GM23338 (cell line): ENCODE results near the gene DLGAP4. TPM values are rescaled to one million over a fixed set of nuclear protein-coding genes. Genes with fewer than 3 reads are reported as not detected.

Experiments used
- ATAC-seq: fragments of 200-7000 bp; cut with Tn5 transposase; 3 replicates; pipeline ENCODE4 v1.9.1; 2020
- DNase-seq: peaks from one replicate; pipeline ENCODE4 v3.0.0-alpha.2; 2015; ENCODE audit warnings: low spot score
- H2AFZ ChIP-seq: fragments of 200-600 bp; sonication (generic); 2 replicates; pipeline ENCODE4 v1.8.0; 2016; ENCODE audit warnings: antibody characterized with exemption, mild to moderate bottlenecking, moderate library complexity
- H3F3A ChIP-seq: fragments of 200-600 bp; sonication (generic); replicated peaks from 2 replicates; pipeline ENCODE4 v1.8.0; 2017; ENCODE audit warnings: antibody characterized with exemption, mixed run types, low read depth
- H3K27ac ChIP-seq: fragments of 200-600 bp; sonication (generic); 2 replicates; pipeline ENCODE4 v1.6.1; 2016; ENCODE audit warnings: low read depth
- H3K27me3 ChIP-seq: fragments of 200-600 bp; sonication (generic); 2 replicates; pipeline ENCODE4 v1.8.0; 2016; ENCODE audit warnings: mild to moderate bottlenecking, mixed run types, moderate library complexity; ENCODE audit not compliant: insufficient read depth
- H3K36me3 ChIP-seq: fragments of 200-600 bp; sonication (generic); 2 replicates; pipeline ENCODE4 v1.8.0; 2016; ENCODE audit warnings: mild to moderate bottlenecking; ENCODE audit not compliant: insufficient read depth
- H3K4me1 ChIP-seq: fragments of 200-600 bp; sonication (generic); 2 replicates; pipeline ENCODE4 v1.8.0; 2016; ENCODE audit warnings: mild to moderate bottlenecking, moderate library complexity; ENCODE audit not compliant: insufficient read depth
- H3K4me2 ChIP-seq: fragments of 200-600 bp; sonication (generic); 2 replicates; pipeline ENCODE4 v1.7.1; 2017; ENCODE audit warnings: mixed run types
- H3K4me3 ChIP-seq: fragments of 200-600 bp; sonication (generic); 2 replicates; pipeline ENCODE4 v1.6.1; 2016; ENCODE audit warnings: mixed run types
- H3K79me2 ChIP-seq: fragments of 200-600 bp; sonication (generic); replicated peaks from 2 replicates; pipeline ENCODE4 v1.8.0; 2017; ENCODE audit warnings: mild to moderate bottlenecking; ENCODE audit not compliant: insufficient read depth
- H3K9me2 ChIP-seq: fragments of 200-600 bp; sonication (generic); 2 replicates; pipeline ENCODE4 v1.8.0; 2017; ENCODE audit not compliant: insufficient read depth
- H4K20me1 ChIP-seq: fragments of 200-600 bp; sonication (generic); replicated peaks from 2 replicates; pipeline ENCODE4 v1.8.0; 2017; ENCODE audit warnings: mild to moderate bottlenecking; ENCODE audit not compliant: insufficient read depth
- H3K27ac Mint-ChIP-seq: 2 replicates; pipeline ENCODE4 v1.8.0; 2020; ENCODE audit warnings: inconsistent platforms, mild to moderate bottlenecking, moderate library complexity, mixed read lengths
- H3K27me3 Mint-ChIP-seq: 3 replicates; pipeline ENCODE4 v1.8.0; 2022; ENCODE audit warnings: low read depth, mild to moderate bottlenecking, moderate library complexity, mixed read lengths, inconsistent platforms; ENCODE audit not compliant: insufficient read depth, poor library complexity
- H3K36me3 Mint-ChIP-seq: 3 replicates; pipeline ENCODE4 v1.8.0; 2021; ENCODE audit warnings: low read depth, mild to moderate bottlenecking, inconsistent platforms, moderate library complexity, mixed read lengths
- H3K4me1 Mint-ChIP-seq: 3 replicates; pipeline ENCODE4 v1.8.0; 2020; ENCODE audit warnings: mild to moderate bottlenecking, inconsistent platforms, mixed read lengths
- H3K4me3 Mint-ChIP-seq: 3 replicates; pipeline ENCODE4 v1.8.0; 2021; ENCODE audit warnings: moderate library complexity, mild to moderate bottlenecking, inconsistent platforms, mixed read lengths
- H3K9me3 Mint-ChIP-seq: 3 replicates; pipeline ENCODE4 v1.8.0; 2020; ENCODE audit warnings: moderate library complexity, mild to moderate bottlenecking, inconsistent platforms, mixed read lengths
- CREB1 ChIP-seq: fragments of 250-450 bp; sonication (Bioruptor Pico); IDR thresholded peaks from 2 replicates; pipeline ENCODE4 v1.5.0; 2020; ENCODE audit warnings: low read depth, mild to moderate bottlenecking, moderate library complexity
- CTCF ChIP-seq, 2 experiments: fragments of 200-600 bp in 1 of 2; sonication (generic) in 1 of 2; conservative IDR thresholded peaks; 2 replicates each; pipeline versions ENCODE4 v1.5.1 to v1.6.1; 2016 to 2017; ENCODE audit warnings: antibody characterized with exemption in 2 of 2, low read depth in 2 of 2, mild to moderate bottlenecking in 2 of 2, moderate library complexity in 1 of 2
- ETS1 ChIP-seq: IDR thresholded peaks from 2 replicates; pipeline ENCODE4 v1.6.1; 2016; ENCODE audit warnings: antibody characterized with exemption
- EZH2 ChIP-seq: fragments of 200-600 bp; sonication (generic); IDR thresholded peaks from one replicate; pipeline ENCODE4 v1.8.0; 2017; ENCODE audit warnings: antibody characterized with exemption, mild to moderate bottlenecking, low read depth; ENCODE audit not compliant: unreplicated experiment
- JUNB ChIP-seq: IDR thresholded peaks from one replicate; pipeline ENCODE4 v1.6.1; 2016; ENCODE audit warnings: antibody characterized with exemption; ENCODE audit not compliant: unreplicated experiment
- NANOG ChIP-seq: IDR thresholded peaks from 2 replicates; pipeline ENCODE4 v1.6.1; 2016; ENCODE audit warnings: antibody characterized with exemption, borderline replicate concordance
- POLR2AphosphoS5 ChIP-seq: IDR thresholded peaks from 2 replicates; pipeline ENCODE4 v1.6.1; 2016; ENCODE audit warnings: antibody characterized with exemption, low read depth
- REST ChIP-seq: IDR thresholded peaks from one replicate; pipeline ENCODE4 v1.6.1; 2018; ENCODE audit warnings: antibody characterized with exemption; ENCODE audit not compliant: unreplicated experiment
- STAT1 ChIP-seq: IDR thresholded peaks from one replicate; pipeline ENCODE4 v1.6.1; 2016; ENCODE audit warnings: antibody characterized with exemption; ENCODE audit not compliant: unreplicated experiment
- ZNF114 ChIP-seq: fragments of 250-450 bp; sonication (Bioruptor Pico); IDR thresholded peaks from 2 replicates; pipeline ENCODE4 v1.5.0; 2020; ENCODE audit warnings: mild to moderate bottlenecking, moderate library complexity
- ZNF331 ChIP-seq: fragments of 250-450 bp; sonication (Bioruptor Pico); IDR thresholded peaks from 2 replicates; pipeline ENCODE4 v1.5.0; 2020; ENCODE audit warnings: low read depth, mild to moderate bottlenecking, moderate library complexity
- polyA plus RNA-seq: library from polyadenylated mRNA; unstranded; fragments of >200 nt; fragmentation: Nextera tagmentation; extraction: Ambion mirVana; gene quantifications from 2 replicates; pipeline ENCODE4 v1.2.1, GENCODE V29; 2016
- total RNA-seq: library from RNA; depleted of rRNA; stranded (reverse); fragments of >200 nt; shearing (Covaris generic); gene quantifications from 2 replicates; pipeline ENCODE4 v1.2.3, GENCODE V29; 2014

The DLGAP4 gene
- total and polyA plus RNA-seq, 2 experiments from 2014 or later: 46.1 to 52.2 TPM

GRCh38 chr20:36462440-36463211 is 156.5 kb downstream of the DLGAP4 start (continued):
- no peak for TF ChIP-seq STAT1
- TF ChIP-seq EZH2: no peak
- TF ChIP-seq ZNF331 (CRISPR knock-in tag): no peak
- TF ChIP-seq CREB1: no peak
- no peak for TF ChIP-seq JUNB
- no peak for TF ChIP-seq ETS1
- TF ChIP-seq REST: no peak
- no peak for TF ChIP-seq NANOG

GRCh38 chr20:36463212-36464061 is 157.3 kb downstream of the DLGAP4 start:
- Histone ChIP-seq H3F3A (peaks cover 20% of the 10 kb centered on the region), H3K4me1 (peaks cover 48% of the 10 kb centered on the region), H3K4me2 (peak overlapping the region; percentile 100), H4K20me1 (peaks cover 41% of the 10 kb centered on the region), H3K27me3 (no peaks in the 10 kb centered on the region), H3K79me2 (peaks cover 64% of the 10 kb centered on the region), H3K27ac (no peak overlapping the region), H3K4me3 (peak overlapping the region; percentile 96), H2AFZ (no peak overlapping the region), H3K9me2 (no peaks in the 10 kb centered on the region), H3K36me3 (no peaks in the 10 kb centered on the region)
- Mint-ChIP-seq H3K4me3 (peak overlapping the region; percentile 92), H3K4me1 (peaks cover 43% of the 10 kb centered on the region), H3K27me3 (peaks cover 32% of the 10 kb centered on the region), H3K36me3 (peaks cover 10% of the 10 kb centered on the region; the same call in 1 of the 3 replicates), H3K27ac (no peak overlapping the region), H3K9me3 (no peaks in the 10 kb centered on the region)
- DNase-seq: no peak
- ATAC-seq: no peak
- TF ChIP-seq REST: no peak
- TF ChIP-seq ETS1: no peak
- TF ChIP-seq ZNF114 (CRISPR knock-in tag): no peak
- TF ChIP-seq POLR2AphosphoS5: no peak
- no peak for TF ChIP-seq JUNB
- TF ChIP-seq EZH2: no peak
- no peak for TF ChIP-seq CTCF (conservative IDR thresholded peaks at IDR 0.05; ENCODE audit: low read depth in 2 of 2)
- no peak for TF ChIP-seq ZNF331 (CRISPR knock-in tag)
- TF ChIP-seq STAT1: no peak
- TF ChIP-seq CREB1: no peak
